Measurements from ENCODE around the gene NAV3. TPM values are rescaled to one million over a fixed set of nuclear protein-coding genes. Genes with fewer than 3 reads are reported as not detected.

NAV3 gene
- total RNA-seq, 4 donors from 2014 or later, result 32.0 to 60.5 (median 35.8) TPM

- H3K4me1 ChIP-seq, result no peaks in the 10 kb centered on the region
- no peak for TF ChIP-seq CTCF (IDR thresholded peaks at IDR 0.05)
- H3K27me3 ChIP-seq, result no peaks in the 10 kb centered on the region
Observed at GRCh38 chr12:78143717-78144116, 313.0 kb downstream of the NAV3 start.

DNA sequence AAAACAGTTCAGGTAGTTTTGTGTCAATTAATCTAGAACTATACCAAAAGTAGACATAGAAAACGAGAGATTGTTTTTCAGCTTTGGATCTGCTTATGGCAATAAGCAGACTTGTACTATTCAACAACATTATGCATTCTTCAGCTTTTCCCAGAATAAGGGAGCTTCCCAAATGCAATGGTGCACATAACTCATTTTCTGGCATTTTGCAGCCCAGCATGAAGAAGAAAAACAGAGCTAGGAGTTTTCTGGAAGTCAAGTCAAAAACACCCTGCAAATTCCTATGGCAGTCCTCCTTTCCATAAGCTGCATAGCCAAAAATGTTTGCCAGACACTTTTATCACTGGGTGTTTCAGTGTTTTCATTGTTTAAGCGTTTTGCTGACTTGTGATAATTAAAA, 314.7 kb downstream of the NAV3 start:
- H3K27me3 ChIP-seq, result no peaks in the 10 kb centered on the region
- TF ChIP-seq POLR2A (IDR thresholded peaks at IDR 0.05) (no peak), EP300 (IDR thresholded peaks at IDR 0.05) (no peak), CTCF (IDR thresholded peaks at IDR 0.05) (no peak)
- H3K9me3 ChIP-seq, result no peaks in the 10 kb centered on the region
- H3K4me1 ChIP-seq, result no peaks in the 10 kb centered on the region
- 50 to 53% methylated on average over 2 of the region's 2 CpGs for WGBS, 2 donors
- H3K4me3 ChIP-seq, result no peak overlapping the region
- peaks cover 0 to 9% (median 0%) of the 10 kb centered on the region in 3 donors for H3K36me3 ChIP-seq
- no peak overlapping the region for H3K27ac ChIP-seq
- no peak for DNase-seq (ENCODE audit: low spot score in 2 of 2)

More at GRCh38 chr12:78143717-78144116, 313.0 kb downstream of the NAV3 start:
- Histone ChIP-seq H3K27ac (no peak overlapping the region), H3K36me3 (peaks cover 0 to 25% (median 0%) of the 10 kb centered on the region in 3 donors), H3K4me3 (no peak overlapping the region), H3K9me3 (no peaks in the 10 kb centered on the region)
- no peak for DNase-seq (ENCODE audit: low spot score in 2 of 2)

- H3K36me3 ChIP-seq, result no peaks in the 10 kb centered on the region
- H3K4me1 ChIP-seq, result no peaks in the 10 kb centered on the region
- TF ChIP-seq EP300 (IDR thresholded peaks at IDR 0.05) (no peak), CTCF (IDR thresholded peaks at IDR 0.05) (peak; percentile 37 to 65 (median 55))
- H3K27me3 ChIP-seq, result no peaks in the 10 kb centered on the region
- no peak for DNase-seq (ENCODE audit: low spot score in 2 of 2)
- H3K27ac ChIP-seq, result no peak overlapping the region
- no peaks in the 10 kb centered on the region for H3K9me3 ChIP-seq
- no peak overlapping the region for H3K4me3 ChIP-seq
Observed at GRCh38 chr12:78146365-78146772, 315.7 kb downstream of the NAV3 start.

DNA sequence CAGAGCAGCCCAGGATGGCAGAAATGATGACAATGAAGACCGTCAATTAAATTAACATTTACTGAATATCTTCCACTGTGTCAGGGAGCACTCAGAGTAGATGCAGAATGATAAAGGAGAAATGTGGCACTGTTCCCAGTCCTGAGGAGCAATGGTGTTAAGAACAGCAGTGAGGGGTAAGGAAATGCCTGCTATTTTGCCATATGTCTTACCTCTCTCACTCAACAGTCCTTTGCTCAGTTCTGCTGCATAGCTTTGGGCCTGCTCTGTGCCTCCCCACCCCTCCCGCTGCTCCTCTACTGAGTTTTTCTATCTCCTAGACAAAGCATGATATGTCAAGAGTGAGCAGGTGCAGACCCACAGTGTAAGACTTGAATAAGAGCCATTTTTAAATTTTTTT, 318.8 kb downstream of the NAV3 start:
- Histone ChIP-seq H3K9me3 (no peaks in the 10 kb centered on the region), H3K27me3 (no peaks in the 10 kb centered on the region), H3K36me3 (no peaks in the 10 kb centered on the region), H3K27ac (no peak overlapping the region), H3K4me1 (no peaks in the 10 kb centered on the region), H3K4me3 (no peak overlapping the region)
- no peak for DNase-seq (ENCODE audit: low spot score in 2 of 2)
- TF ChIP-seq CTCF (IDR thresholded peaks at IDR 0.05) (no peak), EP300 (IDR thresholded peaks at IDR 0.05) (no peak), POLR2A (IDR thresholded peaks at IDR 0.05) (no peak)
- 67 to 80% methylated on average over 2 of the region's 2 CpGs for whole genome bisulfite sequencing, 2 donors

DNA sequence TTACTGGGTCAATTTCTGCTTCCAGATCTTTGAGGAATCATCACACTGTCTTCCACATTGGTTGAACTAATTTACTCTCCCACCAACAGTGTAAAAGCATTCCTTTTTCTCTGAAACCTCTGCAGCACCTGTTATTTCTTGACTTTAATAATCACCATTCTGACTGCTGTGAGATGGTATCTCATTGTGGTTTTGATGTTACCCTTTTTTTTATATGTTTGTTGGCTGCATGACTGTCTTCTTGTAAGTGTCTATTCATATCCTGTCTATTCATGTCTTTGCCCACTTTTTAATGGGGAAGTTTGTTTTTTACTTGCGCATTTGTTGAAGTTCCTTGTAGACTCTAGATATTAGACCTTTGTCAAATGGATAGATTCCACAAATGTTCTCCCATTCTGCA, 324.9 kb downstream of the NAV3 start:
- WGBS, 2 donors, result 100% methylated on average over 1 of the region's 1 CpG
- H3K27me3 ChIP-seq, result no peaks in the 10 kb centered on the region
- H3K9me3 ChIP-seq, result no peaks in the 10 kb centered on the region
- no peak for DNase-seq (ENCODE audit: low spot score in 2 of 2)
- H3K36me3 ChIP-seq, result peaks cover 0 to 18% (median 0%) of the 10 kb centered on the region in 3 donors
- no peak for TF ChIP-seq POLR2A (IDR thresholded peaks at IDR 0.05)
- no peak for TF ChIP-seq CTCF (IDR thresholded peaks at IDR 0.05)
- TF ChIP-seq EP300 (IDR thresholded peaks at IDR 0.05), result no peak
- no peaks in the 10 kb centered on the region for H3K4me1 ChIP-seq
- no peak overlapping the region for H3K4me3 ChIP-seq
- no peak overlapping the region for H3K27ac ChIP-seq
